Measurements from ENCODE around the gene HUWE1. TPM values are rescaled to one million over a fixed set of nuclear protein-coding genes. Genes with fewer than 3 reads are reported as not detected.

Gene HUWE1
- total RNA-seq, 6 experiments from 2014 or later: 68.0 to 93.5 (median 84.0) TPM

DNA sequence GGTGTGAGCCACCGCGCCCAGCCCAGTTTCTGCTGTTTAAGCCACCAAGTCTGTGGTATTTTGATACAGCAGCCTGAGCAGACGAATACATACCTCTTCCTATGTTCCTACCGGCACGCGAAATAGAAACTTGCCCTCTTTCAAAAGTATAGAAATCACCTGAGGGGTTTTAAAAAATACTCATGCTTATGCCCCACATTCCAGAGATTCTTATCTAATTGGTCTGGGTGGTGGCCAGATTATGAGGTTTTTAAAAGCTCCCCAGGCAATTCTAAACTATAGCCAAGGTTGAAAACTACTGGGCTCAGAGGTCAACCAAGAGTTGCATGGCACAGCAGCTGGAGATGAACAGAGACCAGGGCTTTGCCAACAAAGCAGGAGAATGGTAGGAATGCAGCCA lies 24.9 kb upstream of the HUWE1 start:
- WGBS (ENCODE audit: insufficient coverage, low coverage, low lambda C conversion rate, missing lambda C conversion rate): 80% methylated on average over 6 of the region's 6 CpGs
- DNase-seq: no peak
- Histone ChIP-seq H3K27ac (no peak overlapping the region), H3K4me3 (no peak overlapping the region), H3K9me3 (no peaks in the 10 kb centered on the region), H3K27me3 (no peaks in the 10 kb centered on the region), H3K4me1 (no peaks in the 10 kb centered on the region), H3K36me3 (no peaks in the 10 kb centered on the region)
- TF ChIP-seq, protein P1, sequence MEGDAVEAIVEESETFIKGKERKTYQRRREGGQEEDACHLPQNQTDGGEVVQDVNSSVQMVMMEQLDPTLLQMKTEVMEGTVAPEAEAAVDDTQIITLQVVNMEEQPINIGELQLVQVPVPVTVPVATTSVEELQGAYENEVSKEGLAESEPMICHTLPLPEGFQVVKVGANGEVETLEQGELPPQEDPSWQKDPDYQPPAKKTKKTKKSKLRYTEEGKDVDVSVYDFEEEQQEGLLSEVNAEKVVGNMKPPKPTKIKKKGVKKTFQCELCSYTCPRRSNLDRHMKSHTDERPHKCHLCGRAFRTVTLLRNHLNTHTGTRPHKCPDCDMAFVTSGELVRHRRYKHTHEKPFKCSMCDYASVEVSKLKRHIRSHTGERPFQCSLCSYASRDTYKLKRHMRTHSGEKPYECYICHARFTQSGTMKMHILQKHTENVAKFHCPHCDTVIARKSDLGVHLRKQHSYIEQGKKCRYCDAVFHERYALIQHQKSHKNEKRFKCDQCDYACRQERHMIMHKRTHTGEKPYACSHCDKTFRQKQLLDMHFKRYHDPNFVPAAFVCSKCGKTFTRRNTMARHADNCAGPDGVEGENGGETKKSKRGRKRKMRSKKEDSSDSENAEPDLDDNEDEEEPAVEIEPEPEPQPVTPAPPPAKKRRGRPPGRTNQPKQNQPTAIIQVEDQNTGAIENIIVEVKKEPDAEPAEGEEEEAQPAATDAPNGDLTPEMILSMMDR (IDR thresholded peaks at IDR 0.05): no peak
- no peak for TF ChIP-seq POLR2A (IDR thresholded peaks at IDR 0.05)
- ATAC-seq: no peak
- intact Hi-C loops (cut with DNase I): no loop called here

GRCh38 chrX:53704854-53705253 lies 18.3 kb upstream of the HUWE1 start:
- Histone ChIP-seq H3K27ac (no peak overlapping the region), H3K27me3 (peaks cover 0 to 2% of the 10 kb centered on the region in 2 donors), H3K4me3 (no peak overlapping the region), H3K36me3 (no peaks in the 10 kb centered on the region), H3K9me3 (no peaks in the 10 kb centered on the region), H3K4me1 (no peaks in the 10 kb centered on the region)
- 73% methylated on average over 3 of the region's 3 CpGs for WGBS (ENCODE audit: insufficient coverage, low coverage, low lambda C conversion rate, missing lambda C conversion rate)
- intact Hi-C loops (cut with DNase I): no loop called here
- TF ChIP-seq, protein P1 (IDR thresholded peaks at IDR 0.05): no peak
- no peak for TF ChIP-seq POLR2A (IDR thresholded peaks at IDR 0.05)
- DNase-seq (no peak), ATAC-seq (no peak)

- no peak for TF ChIP-seq POLR2A (IDR thresholded peaks at IDR 0.05)
- TF ChIP-seq, protein P1 (IDR thresholded peaks at IDR 0.05): no peak
- intact Hi-C loops (cut with DNase I): no loop called here
- H3K27me3 ChIP-seq: peaks cover 0 to 5% of the 10 kb centered on the region in 2 donors
- WGBS (ENCODE audit: insufficient coverage, low coverage, low lambda C conversion rate, missing lambda C conversion rate): 50% methylated on average over 4 of the region's 4 CpGs
- ATAC-seq: no peak
- H3K9me3 ChIP-seq: no peaks in the 10 kb centered on the region
- no peaks in the 10 kb centered on the region for H3K4me1 ChIP-seq
- no peak overlapping the region for H3K4me3 ChIP-seq
- no peak overlapping the region for H3K27ac ChIP-seq
- H3K36me3 ChIP-seq: no peaks in the 10 kb centered on the region
- no peak for DNase-seq
These were observed 17.8 kb upstream of the HUWE1 start for GRCh38 chrX:53704294-53704693.

DNA sequence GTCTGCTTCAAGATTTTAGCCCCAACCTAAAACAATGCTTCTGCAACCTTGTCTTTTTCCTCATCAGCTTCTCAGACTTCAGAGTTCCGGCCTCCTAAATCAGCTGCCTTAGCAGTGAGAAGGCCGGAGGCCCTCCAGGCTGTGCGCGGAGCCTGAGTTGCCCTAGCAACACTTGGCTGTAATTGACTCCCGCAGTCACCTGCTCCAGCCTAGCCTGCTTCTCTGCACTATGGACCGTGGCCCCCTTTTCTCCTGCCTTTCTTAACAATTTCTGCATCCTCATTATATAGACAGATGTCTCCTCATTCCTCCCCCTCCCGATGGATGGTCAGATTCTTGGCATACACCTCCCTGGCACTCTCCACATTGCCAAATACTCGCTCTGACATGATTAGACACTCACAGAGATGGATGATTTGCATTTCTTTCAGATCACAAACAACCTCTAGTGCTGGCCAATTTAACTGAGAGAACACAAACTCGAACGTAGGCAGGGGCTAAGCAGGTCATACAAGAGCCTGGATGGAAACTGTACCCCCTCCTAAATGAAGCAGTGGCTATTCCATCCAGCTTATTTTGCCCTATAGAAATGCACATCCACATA lies 9.5 kb upstream of the HUWE1 start:
- Histone ChIP-seq H3K4me3 (no peak overlapping the region), H3K9me3 (no peaks in the 10 kb centered on the region), H3K27ac (no peak overlapping the region), H3K27me3 (peaks cover 0 to 5% of the 10 kb centered on the region in 2 donors), H3K4me1 (no peaks in the 10 kb centered on the region), H3K36me3 (no peaks in the 10 kb centered on the region)
- DNase-seq (no peak), ATAC-seq (no peak)
- 66% methylated on average over 8 of the region's 10 CpGs for WGBS (ENCODE audit: insufficient coverage, low coverage, low lambda C conversion rate, missing lambda C conversion rate)
- no peak for TF ChIP-seq POLR2A (IDR thresholded peaks at IDR 0.05)
- TF ChIP-seq, protein P1 (IDR thresholded peaks at IDR 0.05): no peak
- intact Hi-C loops (cut with DNase I): no loop called here
